Urinary bladder (tissue), 4 donors: Measurements from ENCODE around the gene AJM1. TPM values are rescaled to one million over a fixed set of nuclear protein-coding genes. Genes with fewer than 3 reads are reported as not detected.
A peak's percentile ranks its signal among the peaks of the same experiment; 100 is the strongest.

Source experiments
- DNase-seq: peaks from one replicate; pipeline ENCODE4 v3.0.0-alpha.2; 2015; ENCODE audit errors: extremely low spot score
- H3K27ac ChIP-seq: one replicate; pipeline ENCODE4 v1.5.1; 2013; ENCODE audit warnings: low read depth, mild to moderate bottlenecking, moderate library complexity
- H3K36me3 ChIP-seq: one replicate; pipeline ENCODE4 v1.6.1; 2013; ENCODE audit warnings: mild to moderate bottlenecking, moderate library complexity; ENCODE audit not compliant: insufficient read depth
- H3K4me1 ChIP-seq: one replicate; pipeline ENCODE4 v1.6.1; 2013; ENCODE audit warnings: mild to moderate bottlenecking, moderate library complexity; ENCODE audit not compliant: insufficient read depth
- H3K4me3 ChIP-seq: one replicate; pipeline ENCODE4 v1.5.1; 2013; ENCODE audit warnings: low read depth, low read length
- WGBS: extraction: QIAGEN DNeasy Blood & Tissue Kit; methylation state at CpG from one replicate; pipeline ENCODE4 v1.1.7; 2013; 5-methylcytosine and 5-hydroxymethylcytosine counted together
- polyA plus RNA-seq: library from polyadenylated mRNA; stranded (reverse); fragments of 200-250 nt; gene quantifications from one replicate; pipeline ENCODE4 v1.2.3, GENCODE V29; 2013
- total RNA-seq: library from RNA; depleted of rRNA; stranded (reverse); fragments of >200 nt; gene quantifications from one replicate; pipeline ENCODE4 v1.2.3, GENCODE V29; 2014
- donor health status: healthy with polysubstance abuse.
- donor health status: healthy.

Gene AJM1
- total and polyA plus RNA-seq, 2 donors: 0.69 to 6.9 TPM

DNA sequence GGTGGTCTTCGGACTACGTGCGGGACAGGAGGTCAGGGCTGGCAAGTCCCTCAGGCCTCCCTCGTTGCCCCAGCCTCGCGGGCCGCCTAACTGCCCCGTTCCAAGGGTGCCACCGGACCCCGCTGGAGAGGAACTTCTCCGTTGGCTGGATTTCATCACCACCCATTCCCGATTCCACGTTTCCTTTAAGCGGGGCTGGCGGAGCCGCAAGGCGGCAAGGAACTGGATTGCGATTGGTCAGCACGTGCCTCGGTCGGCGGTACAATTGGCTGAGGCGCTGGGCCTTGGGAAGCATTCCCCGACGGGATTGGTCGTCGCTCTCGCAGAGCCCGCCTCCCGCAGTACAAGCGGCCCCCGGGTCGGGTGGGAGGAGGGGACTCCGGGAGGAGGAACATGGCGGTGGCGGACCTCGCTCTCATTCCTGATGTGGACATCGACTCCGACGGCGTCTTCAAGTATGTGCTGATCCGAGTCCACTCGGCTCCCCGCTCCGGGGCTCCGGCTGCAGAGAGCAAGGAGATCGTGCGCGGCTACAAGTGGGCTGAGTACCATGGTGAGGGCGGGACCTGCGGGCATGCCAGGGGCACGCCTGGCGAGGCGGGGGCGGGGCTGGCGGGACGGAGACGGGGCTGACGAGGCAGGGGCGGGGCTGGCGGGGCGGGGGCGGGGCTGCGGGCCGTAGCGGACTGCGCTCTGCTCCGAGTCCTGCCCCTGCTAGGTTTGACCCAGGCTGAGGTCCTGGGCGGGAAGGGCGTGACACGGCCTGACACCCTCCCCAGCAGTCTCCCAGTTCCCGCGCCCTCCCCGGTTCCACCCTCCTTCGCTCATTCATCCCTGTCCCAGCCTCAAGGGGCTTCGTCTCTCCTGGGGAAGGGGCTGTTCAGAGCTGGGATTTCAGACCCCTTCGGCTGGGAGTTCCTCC, 7.0 kb downstream of the AJM1 start, which contains the start of gene PHPT1:
Gene PHPT1 (plus strand): TSS at position 372 of the 922 bp plus-strand sequence. CDS start 22 bp downstream, at position 394.
- peak within 1 kb of the TSS; percentile 87 for H3K27ac ChIP-seq
- under 1% methylated on average over 77 of the region's 77 CpGs for WGBS
- H3K36me3 ChIP-seq: no peaks in the 10 kb centered on the region
- peaks cover 6% of the 10 kb centered on the region for H3K4me1 ChIP-seq
- peak; percentile 95 for DNase-seq
- H3K4me3 ChIP-seq: peak within 1 kb of the TSS; percentile 60

DNA sequence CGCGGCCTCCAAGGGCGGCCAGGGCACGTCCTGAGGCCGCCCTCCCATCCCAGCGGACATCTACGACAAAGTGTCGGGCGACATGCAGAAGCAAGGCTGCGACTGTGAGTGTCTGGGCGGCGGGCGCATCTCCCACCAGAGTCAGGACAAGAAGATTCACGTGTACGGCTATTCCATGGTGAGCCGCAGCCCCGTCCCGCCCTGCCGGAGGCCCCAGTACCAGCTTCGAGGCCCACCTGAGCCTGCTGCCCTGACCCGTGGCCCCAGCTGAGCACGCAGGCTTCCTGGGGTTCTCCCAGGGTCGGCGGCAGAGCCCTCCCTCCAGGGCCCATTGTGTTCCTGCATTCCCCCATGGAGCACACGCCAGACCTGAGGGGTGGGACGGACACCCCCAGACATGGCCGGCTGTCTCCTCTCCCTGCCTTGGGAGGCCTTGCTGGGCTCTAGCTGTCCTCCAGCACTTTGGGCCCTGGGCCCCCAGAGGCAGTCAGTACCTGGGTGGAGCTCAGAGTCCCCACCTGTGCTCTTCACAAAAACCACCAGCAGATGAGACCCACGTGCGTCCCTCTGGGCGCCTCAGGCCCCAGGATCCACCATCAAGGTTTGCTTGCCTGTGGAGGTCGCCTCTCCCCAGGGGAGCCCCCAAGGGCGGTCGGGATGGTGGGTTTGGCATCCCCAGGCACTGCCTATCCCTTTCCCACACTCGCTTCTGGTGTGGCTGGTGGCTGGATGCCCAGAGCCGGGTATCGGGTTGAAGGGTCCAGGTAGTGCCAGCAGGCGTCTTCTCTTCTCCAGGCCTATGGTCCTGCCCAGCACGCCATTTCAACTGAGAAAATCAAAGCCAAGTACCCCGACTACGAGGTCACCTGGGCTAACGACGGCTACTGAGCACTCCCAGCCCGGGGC, 7.9 kb downstream of the AJM1 start:
- 41% methylated on average over 43 of the region's 43 CpGs for WGBS

DNA sequence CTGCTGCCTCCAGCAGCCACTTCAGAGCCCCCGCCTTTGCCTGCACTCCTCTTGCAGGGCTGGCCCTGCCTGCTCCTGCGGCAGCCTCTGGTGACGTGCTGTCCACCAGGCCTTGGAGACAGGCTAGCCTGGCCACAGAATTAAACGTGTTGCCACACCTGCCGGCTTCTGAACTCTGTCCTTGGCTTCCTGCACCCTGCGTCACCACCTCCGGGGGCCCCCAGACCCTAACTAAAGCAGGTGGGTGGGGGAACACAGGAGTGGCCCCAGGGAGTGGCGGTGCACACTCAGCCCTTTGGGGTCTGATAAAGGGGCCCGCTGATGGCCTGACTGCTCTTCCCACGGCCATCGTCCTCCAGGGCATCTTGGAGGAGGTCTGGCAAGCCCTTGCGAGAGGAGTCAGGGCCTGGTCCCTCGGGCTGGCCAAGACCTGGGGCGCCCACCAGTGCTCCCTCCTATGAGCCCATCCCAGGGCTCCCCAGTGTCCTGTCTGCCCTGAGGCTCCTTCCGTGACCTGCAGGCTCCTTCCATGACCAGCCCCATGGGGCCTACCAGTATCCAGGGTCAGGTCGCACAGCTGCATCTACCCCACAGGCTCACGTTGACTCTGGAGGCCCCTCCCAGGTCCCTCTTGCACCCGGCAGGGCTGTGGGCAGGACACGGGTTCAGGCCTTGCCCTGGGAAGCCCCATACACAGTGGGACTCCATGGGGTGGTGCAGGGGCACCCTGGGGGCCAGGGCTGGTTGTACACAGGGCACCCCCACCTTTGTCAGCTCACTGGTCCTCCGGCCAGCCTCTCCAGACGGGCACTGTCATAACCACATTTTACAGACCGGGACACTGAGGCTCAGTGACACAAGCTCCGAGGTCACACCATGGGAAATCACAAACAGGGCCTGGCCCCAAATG, 8.8 kb downstream of the AJM1 start:
- H3K4me1 ChIP-seq: peaks cover 6% of the 10 kb centered on the region
- WGBS: 84% methylated on average over 23 of the region's 23 CpGs
- H3K4me3 ChIP-seq: no peak overlapping the region
- no peaks in the 10 kb centered on the region for H3K36me3 ChIP-seq
- H3K27ac ChIP-seq: no peak overlapping the region
- no peak for DNase-seq

More for the DNA sequence above, 7.9 kb downstream of the AJM1 start:
- peak overlapping the region; percentile 59 for H3K4me3 ChIP-seq
- H3K27ac ChIP-seq: no peak overlapping the region
- DNase-seq: no peak
- H3K4me1 ChIP-seq: peaks cover 6% of the 10 kb centered on the region
- no peaks in the 10 kb centered on the region for H3K36me3 ChIP-seq

DNA sequence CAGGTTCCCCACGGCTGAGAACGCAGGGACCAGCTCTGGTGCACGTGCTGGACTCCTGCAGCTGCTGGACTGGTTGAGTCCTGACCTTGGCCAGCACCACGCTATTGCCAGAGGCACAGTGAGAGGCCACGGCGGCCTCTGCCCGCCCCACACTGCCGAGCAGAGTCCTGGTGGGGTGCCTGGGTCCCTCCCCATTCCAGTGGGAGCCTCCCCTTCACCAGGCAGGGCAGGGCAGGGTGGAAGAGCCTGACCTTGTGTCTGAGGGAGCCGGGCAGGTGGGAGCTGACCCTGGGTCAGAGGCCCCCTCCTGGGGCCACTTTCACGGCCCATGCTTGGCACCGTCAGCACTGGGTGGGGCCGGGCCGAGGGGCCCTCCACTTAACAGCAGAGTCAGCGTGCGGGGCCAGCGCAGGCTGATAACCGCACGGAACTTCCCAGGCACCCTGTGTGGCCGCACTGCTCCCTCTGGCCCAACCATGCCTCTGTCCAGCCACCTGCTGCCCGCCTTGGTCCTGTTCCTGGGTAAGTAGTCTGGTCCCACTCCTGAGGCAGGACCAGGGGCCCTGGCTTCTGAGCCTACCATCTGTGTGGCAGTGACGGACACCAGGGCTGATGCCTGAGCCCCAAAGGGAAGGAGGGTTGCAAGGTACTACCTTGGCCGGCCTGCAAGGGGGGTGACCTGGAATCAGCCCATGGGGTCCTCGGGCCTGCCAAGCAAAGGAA, 9.8 kb downstream of the AJM1 start, which contains the start of gene MAMDC4:
Gene MAMDC4 (plus strand): TSS at position 406 of the 723 bp plus-strand sequence. CDS start 71 bp downstream, at position 477.
- no peak within 1 kb of the TSS for H3K27ac ChIP-seq
- H3K4me1 ChIP-seq: peaks cover 4% of the 10 kb centered on the region
- no peaks in the 10 kb centered on the region for H3K36me3 ChIP-seq
- DNase-seq: no peak
- WGBS: 72% methylated on average over 23 of the region's 23 CpGs
- H3K4me3 ChIP-seq: no peak within 1 kb of the TSS

DNA sequence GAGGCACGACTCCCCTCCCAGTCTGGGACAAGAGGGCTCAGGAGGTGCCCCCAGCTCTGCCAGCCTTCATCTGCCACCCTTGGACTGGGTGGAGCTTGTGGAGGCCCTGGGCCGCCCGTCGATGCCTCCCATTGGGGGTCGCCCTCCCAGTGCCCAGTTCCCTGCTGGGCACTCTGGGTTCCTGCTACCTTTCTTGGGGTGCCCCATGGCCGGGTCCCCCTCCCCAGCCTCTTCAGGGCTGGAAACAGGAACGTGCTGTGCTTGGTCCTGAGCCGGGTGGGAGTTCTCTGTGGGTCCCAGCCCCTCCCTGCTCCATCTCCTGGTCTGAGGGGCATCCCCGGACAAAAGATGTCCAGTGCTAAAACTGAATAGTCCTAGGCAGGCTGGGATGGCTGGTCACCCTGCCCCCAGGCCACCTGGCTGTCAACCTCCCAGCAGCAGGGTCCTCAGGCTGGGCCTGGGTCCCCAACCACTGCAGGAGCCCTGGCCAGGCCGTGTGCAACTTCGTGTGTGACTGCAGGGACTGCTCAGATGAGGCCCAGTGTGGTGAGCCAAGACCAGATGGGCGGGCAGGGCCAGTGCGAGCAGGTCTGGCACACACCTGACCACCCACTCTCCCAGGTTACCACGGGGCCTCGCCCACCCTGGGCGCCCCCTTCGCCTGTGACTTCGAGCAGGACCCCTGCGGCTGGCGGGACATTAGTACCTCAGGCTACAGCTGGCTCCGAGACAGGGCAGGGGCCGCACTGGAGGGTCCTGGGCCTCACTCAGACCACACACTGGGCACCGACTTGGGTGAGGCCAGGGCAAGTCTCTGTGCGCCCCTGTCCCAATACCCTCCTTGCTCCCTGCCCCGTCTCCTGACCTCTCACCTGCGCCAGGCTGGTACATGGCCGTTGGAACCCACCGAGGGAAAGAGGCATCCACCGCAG, 10.7 kb downstream of the AJM1 start:
- Histone ChIP-seq H3K4me1 (peaks cover 4% of the 10 kb centered on the region), H3K27ac (no peak overlapping the region), H3K36me3 (no peaks in the 10 kb centered on the region), H3K4me3 (no peak overlapping the region)
- 81% methylated on average over 29 of the region's 29 CpGs for WGBS
- DNase-seq: no peak

DNA sequence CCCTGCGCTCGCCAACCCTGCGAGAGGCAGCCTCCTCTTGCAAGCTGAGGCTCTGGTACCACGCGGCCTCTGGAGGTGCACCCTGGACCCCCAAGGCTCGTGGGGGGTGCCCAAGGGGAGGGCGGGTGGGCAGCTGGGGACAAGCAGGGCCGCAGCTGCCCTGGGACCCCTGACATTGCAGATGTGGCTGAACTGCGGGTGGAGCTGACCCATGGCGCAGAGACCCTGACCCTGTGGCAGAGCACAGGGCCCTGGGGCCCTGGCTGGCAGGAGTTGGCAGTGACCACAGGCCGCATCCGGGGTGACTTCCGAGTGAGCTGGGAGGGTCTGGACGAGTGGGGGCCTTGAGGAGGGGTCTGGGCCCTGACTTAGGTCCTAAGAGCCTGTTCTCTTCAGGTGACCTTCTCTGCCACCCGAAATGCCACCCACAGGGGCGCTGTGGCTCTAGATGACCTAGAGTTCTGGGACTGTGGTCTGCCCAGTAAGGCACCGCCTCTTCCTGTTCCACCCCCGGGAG, 11.4 kb downstream of the AJM1 start:
- Histone ChIP-seq H3K4me1 (peaks cover 1% of the 10 kb centered on the region), H3K36me3 (no peaks in the 10 kb centered on the region), H3K4me3 (no peak overlapping the region), H3K27ac (no peak overlapping the region)
- no peak for DNase-seq
- whole genome bisulfite sequencing: 85% methylated on average over 18 of the region's 18 CpGs

DNA sequence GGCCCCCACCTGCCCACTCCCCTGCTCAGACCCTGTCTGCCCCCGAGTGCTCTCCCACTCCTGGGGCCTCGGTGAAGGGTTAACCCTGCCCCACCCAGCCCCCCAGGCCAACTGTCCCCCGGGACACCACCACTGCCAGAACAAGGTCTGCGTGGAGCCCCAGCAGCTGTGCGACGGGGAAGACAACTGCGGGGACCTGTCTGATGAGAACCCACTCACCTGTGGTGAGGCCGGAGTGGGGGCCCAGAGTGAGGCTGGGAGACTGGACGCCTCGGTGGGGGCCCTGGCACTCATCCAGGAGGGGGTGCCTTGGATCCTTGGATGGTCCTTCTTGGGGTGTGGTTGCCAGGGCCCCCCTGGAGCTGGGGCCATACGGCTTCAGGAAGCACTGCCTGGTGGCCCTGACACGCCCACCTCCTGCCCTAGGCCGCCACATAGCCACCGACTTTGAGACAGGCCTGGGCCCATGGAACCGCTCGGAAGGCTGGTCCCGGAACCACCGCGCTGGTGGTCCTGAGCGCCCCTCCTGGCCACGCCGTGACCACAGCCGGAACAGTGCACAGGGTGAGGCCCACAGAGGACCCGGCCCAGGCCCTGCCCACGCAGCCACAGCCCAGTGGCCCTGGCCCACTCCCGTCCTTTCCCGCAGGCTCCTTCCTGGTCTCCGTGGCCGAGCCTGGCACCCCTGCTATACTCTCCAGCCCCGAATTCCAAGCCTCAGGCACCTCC, 12.0 kb downstream of the AJM1 start:
- WGBS: 70% methylated on average over 30 of the region's 30 CpGs
- Histone ChIP-seq H3K4me1 (peaks cover 1% of the 10 kb centered on the region), H3K4me3 (no peak overlapping the region), H3K27ac (no peak overlapping the region), H3K36me3 (no peaks in the 10 kb centered on the region)
- DNase-seq: no peak

DNA sequence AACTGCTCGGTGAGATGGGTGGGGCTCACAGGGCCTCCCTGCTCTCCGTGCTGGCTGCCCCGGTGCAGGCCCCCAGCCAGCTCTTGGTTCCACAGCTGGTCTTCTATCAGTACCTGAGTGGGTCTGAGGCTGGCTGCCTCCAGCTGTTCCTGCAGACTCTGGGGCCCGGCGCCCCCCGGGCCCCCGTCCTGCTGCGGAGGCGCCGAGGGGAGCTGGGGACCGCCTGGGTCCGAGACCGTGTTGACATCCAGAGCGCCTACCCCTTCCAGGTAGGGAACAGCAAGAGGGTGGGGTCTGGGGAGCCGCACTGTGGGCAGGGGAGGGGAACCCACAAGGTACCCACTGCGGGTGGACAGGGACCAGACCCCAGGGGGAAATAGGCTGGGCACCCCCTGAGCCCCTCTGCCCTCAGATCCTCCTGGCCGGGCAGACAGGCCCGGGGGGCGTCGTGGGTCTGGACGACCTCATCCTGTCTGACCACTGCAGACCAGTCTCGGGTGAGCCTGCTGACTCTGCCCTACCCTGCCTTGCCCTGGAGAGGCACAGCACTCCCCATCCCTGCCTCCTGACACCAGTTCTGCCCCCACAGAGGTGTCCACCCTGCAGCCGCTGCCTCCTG, 12.7 kb downstream of the AJM1 start:
- 65% methylated on average over 23 of the region's 23 CpGs for WGBS
- Histone ChIP-seq H3K27ac (no peak overlapping the region), H3K4me3 (no peak overlapping the region), H3K4me1 (no peaks in the 10 kb centered on the region), H3K36me3 (no peaks in the 10 kb centered on the region)
- DNase-seq: no peak

DNA sequence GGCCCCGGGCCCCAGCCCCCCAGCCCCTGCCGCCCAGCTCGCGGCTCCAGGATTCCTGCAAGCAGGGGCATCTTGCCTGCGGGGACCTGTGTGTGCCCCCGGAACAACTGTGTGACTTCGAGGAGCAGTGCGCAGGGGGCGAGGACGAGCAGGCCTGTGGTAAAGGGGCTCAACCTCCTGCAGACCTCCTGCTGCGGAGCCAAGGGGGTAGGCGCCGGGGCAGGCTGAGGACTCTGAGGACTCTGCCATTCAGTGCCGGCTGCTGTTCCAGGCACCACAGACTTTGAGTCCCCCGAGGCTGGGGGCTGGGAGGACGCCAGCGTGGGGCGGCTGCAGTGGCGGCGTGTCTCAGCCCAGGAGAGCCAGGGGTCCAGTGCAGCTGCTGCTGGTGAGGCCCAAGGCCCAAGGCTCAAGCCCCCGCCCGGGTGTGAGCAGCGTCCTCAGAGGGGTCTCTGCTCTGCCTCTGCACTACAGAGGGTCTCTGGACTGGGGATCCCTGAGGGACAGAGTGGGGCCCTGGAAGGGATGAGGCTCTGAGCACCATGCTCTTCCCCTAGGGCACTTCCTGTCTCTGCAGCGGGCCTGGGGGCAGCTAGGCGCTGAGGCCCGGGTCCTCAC, 13.3 kb downstream of the AJM1 start:
- WGBS: 73% methylated on average over 26 of the region's 26 CpGs

DNA sequence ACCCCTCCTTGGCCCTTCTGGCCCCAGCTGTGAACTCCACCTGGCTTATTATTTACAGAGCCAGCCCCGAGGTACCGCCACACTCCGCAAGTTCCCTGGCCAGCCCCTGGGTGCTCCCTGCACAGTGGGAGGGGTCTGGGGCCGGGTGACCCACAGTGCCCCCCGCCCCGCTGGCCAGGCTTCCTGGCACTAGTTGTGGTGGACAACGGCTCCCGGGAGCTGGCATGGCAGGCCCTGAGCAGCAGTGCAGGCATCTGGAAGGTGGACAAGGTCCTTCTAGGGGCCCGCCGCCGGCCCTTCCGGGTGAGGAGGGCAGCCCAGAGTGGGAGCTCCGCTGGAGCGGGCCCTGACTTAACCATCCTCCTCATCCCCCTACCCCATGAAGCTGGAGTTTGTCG, 13.8 kb downstream of the AJM1 start:
- Histone ChIP-seq H3K27ac (no peak overlapping the region), H3K36me3 (no peaks in the 10 kb centered on the region), H3K4me1 (no peaks in the 10 kb centered on the region), H3K4me3 (no peak overlapping the region)
- 70% methylated on average over 15 of the region's 15 CpGs for WGBS
- no peak for DNase-seq

More for the DNA sequence above, 13.3 kb downstream of the AJM1 start:
- no peak for DNase-seq
- Histone ChIP-seq H3K27ac (no peak overlapping the region), H3K36me3 (no peaks in the 10 kb centered on the region), H3K4me3 (no peak overlapping the region), H3K4me1 (no peaks in the 10 kb centered on the region)
